ENCODE results near the gene U2AF2. TPM values are rescaled to one million over a fixed set of nuclear protein-coding genes. Genes with fewer than 3 reads are reported as not detected.

Gene U2AF2
- total RNA-seq, 1 donor from 2014 or later = 219 TPM

GRCh38 chr19:55692681-55693081 lies 37.8 kb downstream of the U2AF2 start:
- Mint-ChIP-seq H3K27me3 (ENCODE audit: unreplicated experiment) (peaks cover 8% of the 10 kb centered on the region), H3K4me1 (ENCODE audit: unreplicated experiment) (no peaks in the 10 kb centered on the region), H3K9me3 (ENCODE audit: unreplicated experiment) (no peaks in the 10 kb centered on the region), H3K4me3 (ENCODE audit: unreplicated experiment) (no peak overlapping the region), H3K36me3 (ENCODE audit: low read depth, unreplicated experiment) (peaks cover 31% of the 10 kb centered on the region), H3K27ac (ENCODE audit: unreplicated experiment) (no peak overlapping the region)
- no peak for DNase-seq (ENCODE audit: low spot score)
- no peak for TF ChIP-seq CTCF (IDR thresholded peaks at IDR 0.05; ENCODE audit: unreplicated experiment)

GRCh38 chr19:55693336-55693974 lies 38.6 kb downstream of the U2AF2 start:
- no peak overlapping the region for H3K4me3 Mint-ChIP-seq (ENCODE audit: unreplicated experiment)
- peaks cover 7% of the 10 kb centered on the region for H3K27me3 Mint-ChIP-seq (ENCODE audit: unreplicated experiment)
- DNase-seq (ENCODE audit: low spot score) = no peak
- no peak overlapping the region for H3K27ac Mint-ChIP-seq (ENCODE audit: unreplicated experiment)
- H3K9me3 Mint-ChIP-seq (ENCODE audit: unreplicated experiment) = no peaks in the 10 kb centered on the region
- TF ChIP-seq CTCF (IDR thresholded peaks at IDR 0.05; ENCODE audit: unreplicated experiment) = no peak
- H3K4me1 Mint-ChIP-seq (ENCODE audit: unreplicated experiment) = no peaks in the 10 kb centered on the region
- peaks cover 34% of the 10 kb centered on the region for H3K36me3 Mint-ChIP-seq (ENCODE audit: low read depth, unreplicated experiment)

GRCh38 chr19:55694241-55694655 lies 39.4 kb downstream of the U2AF2 start:
- no peaks in the 10 kb centered on the region for H3K9me3 Mint-ChIP-seq (ENCODE audit: unreplicated experiment)
- DNase-seq (ENCODE audit: low spot score) = no peak
- no peak for TF ChIP-seq CTCF (IDR thresholded peaks at IDR 0.05; ENCODE audit: unreplicated experiment)
- no peak overlapping the region for H3K4me3 Mint-ChIP-seq (ENCODE audit: unreplicated experiment)
- H3K27ac Mint-ChIP-seq (ENCODE audit: unreplicated experiment) = no peak overlapping the region
- H3K36me3 Mint-ChIP-seq (ENCODE audit: low read depth, unreplicated experiment) = peaks cover 37% of the 10 kb centered on the region
- peaks cover 7% of the 10 kb centered on the region for H3K27me3 Mint-ChIP-seq (ENCODE audit: unreplicated experiment)
- H3K4me1 Mint-ChIP-seq (ENCODE audit: unreplicated experiment) = no peaks in the 10 kb centered on the region

- Mint-ChIP-seq H3K36me3 (ENCODE audit: low read depth, unreplicated experiment) (peaks cover 34% of the 10 kb centered on the region), H3K4me3 (ENCODE audit: unreplicated experiment) (no peak overlapping the region), H3K4me1 (ENCODE audit: unreplicated experiment) (no peaks in the 10 kb centered on the region), H3K9me3 (ENCODE audit: unreplicated experiment) (no peaks in the 10 kb centered on the region), H3K27ac (ENCODE audit: unreplicated experiment) (no peak overlapping the region), H3K27me3 (ENCODE audit: unreplicated experiment) (peaks cover 7% of the 10 kb centered on the region)
- no peak for DNase-seq (ENCODE audit: low spot score)
- TF ChIP-seq CTCF (IDR thresholded peaks at IDR 0.05; ENCODE audit: unreplicated experiment) = no peak
Observed at GRCh38 chr19:55694656-55695491, 40.0 kb downstream of the U2AF2 start.
